Fibroblast of skin of scalp (primary cell): ENCODE measurements around the gene SERTAD1.

Source experiments
- DNase-seq: peaks from one replicate; pipeline ENCODE4 v3.0.0-alpha.2; 2013

SERTAD1 gene

GRCh38 chr19:40400559-40400958 lies 25.2 kb downstream of the SERTAD1 start:
- DNase-seq, result peak; percentile 24

GRCh38 chr19:40398417-40399131 lies 27.2 kb downstream of the SERTAD1 start:
- DNase-seq, result no peak

GRCh38 chr19:40397568-40397906 lies 28.3 kb downstream of the SERTAD1 start:
- DNase-seq, result no peak

GRCh38 chr19:40396886-40397567 lies 28.8 kb downstream of the SERTAD1 start:
- DNase-seq, result no peak

- no peak for DNase-seq
These were observed 29.8 kb downstream of the SERTAD1 start for GRCh38 chr19:40395956-40396355.

- DNase-seq, result no peak
These were observed 31.0 kb downstream of the SERTAD1 start for GRCh38 chr19:40394816-40395210.

- no peak for DNase-seq
These were observed 31.6 kb downstream of the SERTAD1 start for GRCh38 chr19:40393894-40394815.

- DNase-seq, result no peak
These were observed 32.8 kb downstream of the SERTAD1 start for GRCh38 chr19:40392894-40393517.

GRCh38 chr19:40392123-40392522 lies 33.7 kb downstream of the SERTAD1 start:
- DNase-seq, result no peak

- DNase-seq, result no peak
These were observed 35.6 kb downstream of the SERTAD1 start, which contains the start of gene HIPK4 for GRCh38 chr19:40390084-40390742. Gene HIPK4 (minus strand): TSS chr19:40390181. CDS start chr19:40389902, 279 bp downstream.

- no peak for DNase-seq
These were observed 36.2 kb downstream of the SERTAD1 start for GRCh38 chr19:40389404-40390083.

GRCh38 chr19:40388481-40388880 lies 37.3 kb downstream of the SERTAD1 start:
- no peak for DNase-seq

GRCh38 chr19:40387155-40387554 lies 38.6 kb downstream of the SERTAD1 start:
- no peak for DNase-seq

GRCh38 chr19:40383668-40384248 lies 42.0 kb downstream of the SERTAD1 start:
- no peak for DNase-seq

- DNase-seq, result no peak
These were observed 44.5 kb downstream of the SERTAD1 start for GRCh38 chr19:40381321-40381720.

- no peak for DNase-seq
These were observed 45.4 kb downstream of the SERTAD1 start for GRCh38 chr19:40380199-40381037.

- DNase-seq, result no peak
These were observed 46.2 kb downstream of the SERTAD1 start for GRCh38 chr19:40379446-40380198.

GRCh38 chr19:40378509-40378908 lies 47.3 kb downstream of the SERTAD1 start:
- no peak for DNase-seq

GRCh38 chr19:40377876-40378385 lies 47.9 kb downstream of the SERTAD1 start:
- DNase-seq, result no peak
